ENCODE results near the gene AKAP1. TPM values are rescaled to one million over a fixed set of nuclear protein-coding genes. Genes with fewer than 3 reads are reported as not detected.

AKAP1 gene
- total and polyA plus RNA-seq, 9 of the 15 experiments (the other 6 are each of a cell fraction or from before 2014, with no cell fraction given) = 12.9 to 63.8 (median 36.4) TPM

DNA sequence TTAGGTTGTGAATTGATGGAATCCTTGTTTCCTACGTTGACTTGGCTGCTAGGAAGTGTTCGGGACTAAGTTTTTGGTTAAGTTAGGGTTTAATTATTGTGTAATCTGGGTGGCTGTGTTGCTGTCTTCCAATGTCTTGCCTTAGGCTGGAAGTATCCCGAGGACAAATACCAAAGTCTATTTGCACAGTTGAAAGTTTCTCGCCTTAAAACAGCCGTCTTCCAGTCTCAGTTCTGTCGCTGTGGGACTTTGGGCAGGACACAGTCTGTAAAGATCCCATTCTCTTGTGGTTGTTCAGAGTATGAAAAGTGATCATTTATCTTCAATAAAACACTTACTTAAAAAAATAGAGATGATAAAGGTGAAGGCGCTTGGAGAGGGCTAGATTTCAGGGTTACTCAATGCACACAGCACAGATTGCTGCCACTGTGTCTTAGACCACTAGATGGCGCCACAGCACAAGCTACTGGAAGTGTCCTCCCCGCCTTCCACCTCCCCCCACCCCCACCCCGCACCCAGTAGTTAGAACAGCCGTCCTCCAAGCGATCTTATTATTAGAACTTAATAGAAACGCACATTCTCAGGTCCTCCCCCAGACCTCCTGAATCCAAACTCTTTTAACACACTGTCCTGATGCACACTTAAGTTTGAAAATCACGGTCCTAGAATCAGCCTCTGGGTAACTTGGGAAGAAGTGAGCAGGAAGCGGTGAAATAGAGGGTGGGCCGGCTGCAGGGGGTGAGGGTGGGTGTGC is 45.8 kb downstream of the AKAP1 start (continued):
- TF ChIP-seq BRF1 (IDR thresholded peaks at IDR 0.05; ENCODE audit: borderline replicate concordance, extremely low read depth, insufficient read length) = no peak
- TF ChIP-seq YY1 (IDR thresholded peaks at IDR 0.05; ENCODE audit: borderline replicate concordance in 1 of 3, control insufficient read depth in 1 of 3, extremely low read depth in 1 of 3, insufficient read depth in 3 of 3, insufficient read length in 1 of 3, insufficient replicate concordance in 2 of 3, low read depth in 1 of 3, low read length in 2 of 3) = no peak
- TF ChIP-seq, protein P1, sequence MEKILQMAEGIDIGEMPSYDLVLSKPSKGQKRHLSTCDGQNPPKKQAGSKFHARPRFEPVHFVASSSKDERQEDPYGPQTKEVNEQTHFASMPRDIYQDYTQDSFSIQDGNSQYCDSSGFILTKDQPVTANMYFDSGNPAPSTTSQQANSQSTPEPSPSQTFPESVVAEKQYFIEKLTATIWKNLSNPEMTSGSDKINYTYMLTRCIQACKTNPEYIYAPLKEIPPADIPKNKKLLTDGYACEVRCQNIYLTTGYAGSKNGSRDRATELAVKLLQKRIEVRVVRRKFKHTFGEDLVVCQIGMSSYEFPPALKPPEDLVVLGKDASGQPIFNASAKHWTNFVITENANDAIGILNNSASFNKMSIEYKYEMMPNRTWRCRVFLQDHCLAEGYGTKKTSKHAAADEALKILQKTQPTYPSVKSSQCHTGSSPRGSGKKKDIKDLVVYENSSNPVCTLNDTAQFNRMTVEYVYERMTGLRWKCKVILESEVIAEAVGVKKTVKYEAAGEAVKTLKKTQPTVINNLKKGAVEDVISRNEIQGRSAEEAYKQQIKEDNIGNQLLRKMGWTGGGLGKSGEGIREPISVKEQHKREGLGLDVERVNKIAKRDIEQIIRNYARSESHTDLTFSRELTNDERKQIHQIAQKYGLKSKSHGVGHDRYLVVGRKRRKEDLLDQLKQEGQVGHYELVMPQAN (IDR thresholded peaks at IDR 0.05; ENCODE audit: borderline replicate concordance) = no peak
- TF ChIP-seq HEY1 (CRISPR knock-in tag; IDR thresholded peaks at IDR 0.05; ENCODE audit: borderline replicate concordance) = no peak
- TF ChIP-seq, protein P2, sequence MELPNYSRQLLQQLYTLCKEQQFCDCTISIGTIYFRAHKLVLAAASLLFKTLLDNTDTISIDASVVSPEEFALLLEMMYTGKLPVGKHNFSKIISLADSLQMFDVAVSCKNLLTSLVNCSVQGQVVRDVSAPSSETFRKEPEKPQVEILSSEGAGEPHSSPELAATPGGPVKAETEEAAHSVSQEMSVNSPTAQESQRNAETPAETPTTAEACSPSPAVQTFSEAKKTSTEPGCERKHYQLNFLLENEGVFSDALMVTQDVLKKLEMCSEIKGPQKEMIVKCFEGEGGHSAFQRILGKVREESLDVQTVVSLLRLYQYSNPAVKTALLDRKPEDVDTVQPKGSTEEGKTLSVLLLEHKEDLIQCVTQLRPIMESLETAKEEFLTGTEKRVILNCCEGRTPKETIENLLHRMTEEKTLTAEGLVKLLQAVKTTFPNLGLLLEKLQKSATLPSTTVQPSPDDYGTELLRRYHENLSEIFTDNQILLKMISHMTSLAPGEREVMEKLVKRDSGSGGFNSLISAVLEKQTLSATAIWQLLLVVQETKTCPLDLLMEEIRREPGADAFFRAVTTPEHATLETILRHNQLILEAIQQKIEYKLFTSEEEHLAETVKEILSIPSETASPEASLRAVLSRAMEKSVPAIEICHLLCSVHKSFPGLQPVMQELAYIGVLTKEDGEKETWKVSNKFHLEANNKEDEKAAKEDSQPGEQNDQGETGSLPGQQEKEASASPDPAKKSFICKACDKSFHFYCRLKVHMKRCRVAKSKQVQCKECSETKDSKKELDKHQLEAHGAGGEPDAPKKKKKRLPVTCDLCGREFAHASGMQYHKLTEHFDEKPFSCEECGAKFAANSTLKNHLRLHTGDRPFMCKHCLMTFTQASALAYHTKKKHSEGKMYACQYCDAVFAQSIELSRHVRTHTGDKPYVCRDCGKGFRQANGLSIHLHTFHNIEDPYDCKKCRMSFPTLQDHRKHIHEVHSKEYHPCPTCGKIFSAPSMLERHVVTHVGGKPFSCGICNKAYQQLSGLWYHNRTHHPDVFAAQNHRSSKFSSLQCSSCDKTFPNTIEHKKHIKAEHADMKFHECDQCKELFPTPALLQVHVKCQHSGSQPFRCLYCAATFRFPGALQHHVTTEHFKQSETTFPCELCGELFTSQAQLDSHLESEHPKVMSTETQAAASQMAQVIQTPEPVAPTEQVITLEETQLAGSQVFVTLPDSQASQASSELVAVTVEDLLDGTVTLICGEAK (IDR thresholded peaks at IDR 0.05) = no peak
- TF ChIP-seq, protein P2 (CRISPR knock-in tag; IDR thresholded peaks at IDR 0.05) = no peak
- TF ChIP-seq STAT5B (CRISPR knock-in tag; IDR thresholded peaks at IDR 0.05) = no peak
- TF ChIP-seq, protein P3, sequence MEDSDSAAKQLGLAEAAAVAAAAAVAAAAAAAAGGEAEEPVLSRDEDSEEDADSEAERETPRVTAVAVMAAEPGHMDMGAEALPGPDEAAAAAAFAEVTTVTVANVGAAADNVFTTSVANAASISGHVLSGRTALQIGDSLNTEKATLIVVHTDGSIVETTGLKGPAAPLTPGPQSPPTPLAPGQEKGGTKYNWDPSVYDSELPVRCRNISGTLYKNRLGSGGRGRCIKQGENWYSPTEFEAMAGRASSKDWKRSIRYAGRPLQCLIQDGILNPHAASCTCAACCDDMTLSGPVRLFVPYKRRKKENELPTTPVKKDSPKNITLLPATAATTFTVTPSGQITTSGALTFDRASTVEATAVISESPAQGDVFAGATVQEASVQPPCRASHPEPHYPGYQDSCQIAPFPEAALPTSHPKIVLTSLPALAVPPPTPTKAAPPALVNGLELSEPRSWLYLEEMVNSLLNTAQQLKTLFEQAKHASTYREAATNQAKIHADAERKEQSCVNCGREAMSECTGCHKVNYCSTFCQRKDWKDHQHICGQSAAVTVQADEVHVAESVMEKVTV (CRISPR knock-in tag; IDR thresholded peaks at IDR 0.05) = peak; percentile 43; the same call in 1 of the 2 replicates
- peak; percentile 53 for TF ChIP-seq CEBPB (tag; IDR thresholded peaks at IDR 0.05)
- TF ChIP-seq, protein P4, sequence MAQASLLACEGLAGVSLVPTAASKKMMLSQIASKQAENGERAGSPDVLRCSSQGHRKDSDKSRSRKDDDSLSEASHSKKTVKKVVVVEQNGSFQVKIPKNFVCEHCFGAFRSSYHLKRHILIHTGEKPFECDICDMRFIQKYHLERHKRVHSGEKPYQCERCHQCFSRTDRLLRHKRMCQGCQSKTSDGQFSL (CRISPR knock-in tag; IDR thresholded peaks at IDR 0.05) = no peak
- TF ChIP-seq, protein P4 (tag; IDR thresholded peaks at IDR 0.05) = peak in 1 of 2 experiments; percentile 77; a peak in 1 of 4 replicates
- no peak for TF ChIP-seq TBL1XR1 (IDR thresholded peaks at IDR 0.05; ENCODE audit: low read length in 2 of 2)

Measured in K562 (cell line).